ENCODE data around the gene MAGIX. TPM values are rescaled to one million over a fixed set of nuclear protein-coding genes. Genes with fewer than 3 reads are reported as not detected.

Gene MAGIX
- total RNA-seq, 2 donors from 2014 or later = 1.2 to 1.3 TPM

- Mint-ChIP-seq H3K9me3 (no peaks in the 10 kb centered on the region), H3K27me3 (peaks cover 7 to 9% of the 10 kb centered on the region in 2 donors), H3K36me3 (no peaks in the 10 kb centered on the region), H3K4me3 (peak overlapping the region; percentile 44), H3K27ac (peak overlapping the region in 1 of 2 donors; percentile 36), H3K4me1 (ENCODE audit: low read depth in 2 of 2) (peaks cover 18 to 33% of the 10 kb centered on the region in 2 donors)
- no peak for ATAC-seq
- no peak for DNase-seq (ENCODE audit: low spot score)
Observed at GRCh38 chrX:49193542-49193964, 31.0 kb downstream of the MAGIX start.

- Mint-ChIP-seq H3K9me3 (no peaks in the 10 kb centered on the region), H3K4me1 (ENCODE audit: low read depth in 2 of 2) (peaks cover 20 to 23% of the 10 kb centered on the region in 2 donors), H3K27ac (no peak overlapping the region), H3K4me3 (peak overlapping the region; percentile 31), H3K27me3 (peaks cover 7 to 9% of the 10 kb centered on the region in 2 donors), H3K36me3 (no peaks in the 10 kb centered on the region)
- DNase-seq (ENCODE audit: low spot score) (no peak), ATAC-seq (no peak)
Observed at GRCh38 chrX:49197543-49198087, 35.1 kb downstream of the MAGIX start.

GRCh38 chrX:49198540-49199314, 36.2 kb downstream of the MAGIX start:
- ATAC-seq = no peak
- no peak for DNase-seq (ENCODE audit: low spot score)
- no peaks in the 10 kb centered on the region for H3K36me3 Mint-ChIP-seq
- H3K27ac Mint-ChIP-seq = no peak overlapping the region
- H3K9me3 Mint-ChIP-seq = no peaks in the 10 kb centered on the region
- H3K4me3 Mint-ChIP-seq = peak overlapping the region; percentile 65
- H3K4me1 Mint-ChIP-seq (ENCODE audit: low read depth in 2 of 2) = peaks cover 17% of the 10 kb centered on the region in 2 donors
- peaks cover 9 to 10% of the 10 kb centered on the region in 2 donors for H3K27me3 Mint-ChIP-seq

- ATAC-seq = no peak
- no peak for DNase-seq (ENCODE audit: low spot score)
- Mint-ChIP-seq H3K27ac (no peak overlapping the region), H3K4me1 (ENCODE audit: low read depth in 2 of 2) (peaks cover 14 to 15% of the 10 kb centered on the region in 2 donors), H3K27me3 (peaks cover 9 to 10% of the 10 kb centered on the region in 2 donors), H3K4me3 (peak overlapping the region; percentile 65), H3K36me3 (no peaks in the 10 kb centered on the region), H3K9me3 (no peaks in the 10 kb centered on the region)
Observed at GRCh38 chrX:49199315-49199595, 36.7 kb downstream of the MAGIX start.

- ATAC-seq (peak; percentile 96 to 98), DNase-seq (ENCODE audit: low spot score) (peak; percentile 92)
- Mint-ChIP-seq H3K4me3 (peak within 1 kb of the TSS; percentile 67), H3K27ac (no peak within 1 kb of the TSS), H3K4me1 (ENCODE audit: low read depth in 2 of 2) (peaks cover 14 to 15% of the 10 kb centered on the region in 2 donors), H3K9me3 (no peaks in the 10 kb centered on the region), H3K27me3 (peaks cover 9 to 10% of the 10 kb centered on the region in 2 donors), H3K36me3 (no peaks in the 10 kb centered on the region)
Observed at GRCh38 chrX:49199906-49200771, 37.6 kb downstream of the MAGIX start, which contains the start of gene SYP. SYP (minus strand) TSS chrX:49200193; CDS start chrX:49200186, 7 bp downstream.

GRCh38 chrX:49202022-49202421, 39.5 kb downstream of the MAGIX start:
- Mint-ChIP-seq H3K4me1 (ENCODE audit: low read depth in 2 of 2) (peaks cover 14 to 15% of the 10 kb centered on the region in 2 donors), H3K27ac (no peak overlapping the region), H3K36me3 (no peaks in the 10 kb centered on the region), H3K27me3 (peaks cover 9 to 10% of the 10 kb centered on the region in 2 donors), H3K4me3 (no peak overlapping the region), H3K9me3 (no peaks in the 10 kb centered on the region)
- DNase-seq (ENCODE audit: low spot score) (no peak), ATAC-seq (no peak)

- H3K9me3 Mint-ChIP-seq = no peaks in the 10 kb centered on the region
- no peak overlapping the region for H3K4me3 Mint-ChIP-seq
- H3K4me1 Mint-ChIP-seq (ENCODE audit: low read depth in 2 of 2) = peaks cover 5 to 11% of the 10 kb centered on the region in 2 donors
- peaks cover 0 to 4% of the 10 kb centered on the region in 2 donors for H3K27me3 Mint-ChIP-seq
- no peak for ATAC-seq
- no peak overlapping the region for H3K27ac Mint-ChIP-seq
- no peak for DNase-seq (ENCODE audit: low spot score)
- no peaks in the 10 kb centered on the region for H3K36me3 Mint-ChIP-seq
Observed at GRCh38 chrX:49203536-49203935, 41.0 kb downstream of the MAGIX start.

GRCh38 chrX:49204017-49204416, 41.5 kb downstream of the MAGIX start:
- H3K27me3 Mint-ChIP-seq = peaks cover 0 to 4% of the 10 kb centered on the region in 2 donors
- ATAC-seq = no peak
- H3K4me3 Mint-ChIP-seq = no peak overlapping the region
- no peaks in the 10 kb centered on the region for H3K36me3 Mint-ChIP-seq
- peaks cover 4 to 8% of the 10 kb centered on the region in 2 donors for H3K4me1 Mint-ChIP-seq (ENCODE audit: low read depth in 2 of 2)
- H3K9me3 Mint-ChIP-seq = no peaks in the 10 kb centered on the region
- no peak for DNase-seq (ENCODE audit: low spot score)
- H3K27ac Mint-ChIP-seq = no peak overlapping the region

GRCh38 chrX:49204709-49205108, 42.2 kb downstream of the MAGIX start:
- no peak overlapping the region for H3K4me3 Mint-ChIP-seq
- H3K27ac Mint-ChIP-seq = no peak overlapping the region
- ATAC-seq (no peak), DNase-seq (ENCODE audit: low spot score) (no peak)
- H3K9me3 Mint-ChIP-seq = no peaks in the 10 kb centered on the region
- H3K36me3 Mint-ChIP-seq = no peaks in the 10 kb centered on the region
- H3K4me1 Mint-ChIP-seq (ENCODE audit: low read depth in 2 of 2) = peaks cover 0 to 4% of the 10 kb centered on the region in 2 donors
- peaks cover 0 to 4% of the 10 kb centered on the region in 2 donors for H3K27me3 Mint-ChIP-seq

- Mint-ChIP-seq H3K9me3 (no peaks in the 10 kb centered on the region), H3K36me3 (no peaks in the 10 kb centered on the region)
- ATAC-seq = no peak
Observed at GRCh38 chrX:49205443-49205842, 42.9 kb downstream of the MAGIX start.

GRCh38 chrX:49206543-49206942, 44.0 kb downstream of the MAGIX start:
- Mint-ChIP-seq H3K27ac (no peak overlapping the region), H3K4me3 (no peak overlapping the region), H3K9me3 (no peaks in the 10 kb centered on the region), H3K4me1 (ENCODE audit: low read depth in 2 of 2) (no peaks in the 10 kb centered on the region), H3K27me3 (peaks cover 0 to 6% of the 10 kb centered on the region in 2 donors), H3K36me3 (no peaks in the 10 kb centered on the region)
- ATAC-seq (no peak), DNase-seq (ENCODE audit: low spot score) (no peak)

More at GRCh38 chrX:49205443-49205842, 42.9 kb downstream of the MAGIX start:
- Mint-ChIP-seq H3K27me3 (peaks cover 0 to 4% of the 10 kb centered on the region in 2 donors), H3K27ac (no peak overlapping the region), H3K4me1 (ENCODE audit: low read depth in 2 of 2) (peaks cover 0 to 3% of the 10 kb centered on the region in 2 donors), H3K4me3 (no peak overlapping the region)
- no peak for DNase-seq (ENCODE audit: low spot score)

- no peak for DNase-seq (ENCODE audit: low spot score)
- peaks cover 5% of the 10 kb centered on the region for H3K9me3 Mint-ChIP-seq
- peaks cover 0 to 6% of the 10 kb centered on the region in 2 donors for H3K27me3 Mint-ChIP-seq
- H3K4me3 Mint-ChIP-seq = no peak overlapping the region
- H3K27ac Mint-ChIP-seq = no peak overlapping the region
- H3K4me1 Mint-ChIP-seq (ENCODE audit: low read depth in 2 of 2) = no peaks in the 10 kb centered on the region
- ATAC-seq = no peak
- H3K36me3 Mint-ChIP-seq = no peaks in the 10 kb centered on the region
Observed at GRCh38 chrX:49208399-49208798, 45.8 kb downstream of the MAGIX start.

GRCh38 chrX:49209434-49210251, 47.1 kb downstream of the MAGIX start:
- H3K4me1 Mint-ChIP-seq (ENCODE audit: low read depth in 2 of 2) = no peaks in the 10 kb centered on the region
- peaks cover 0 to 3% of the 10 kb centered on the region in 2 donors for H3K27me3 Mint-ChIP-seq
- ATAC-seq (peak in 1 of 2 donors; percentile 57), DNase-seq (ENCODE audit: low spot score) (no peak)
- no peaks in the 10 kb centered on the region for H3K36me3 Mint-ChIP-seq
- no peak overlapping the region for H3K27ac Mint-ChIP-seq
- peaks cover 5% of the 10 kb centered on the region for H3K9me3 Mint-ChIP-seq
- no peak overlapping the region for H3K4me3 Mint-ChIP-seq
